ENCODE results near the gene SPACDR. TPM values are rescaled to one million over a fixed set of nuclear protein-coding genes. Genes with fewer than 3 reads are reported as not detected.

SPACDR gene
- total RNA-seq, 2 experiments from 2014 or later = 3.5 to 4.2 TPM

DNA sequence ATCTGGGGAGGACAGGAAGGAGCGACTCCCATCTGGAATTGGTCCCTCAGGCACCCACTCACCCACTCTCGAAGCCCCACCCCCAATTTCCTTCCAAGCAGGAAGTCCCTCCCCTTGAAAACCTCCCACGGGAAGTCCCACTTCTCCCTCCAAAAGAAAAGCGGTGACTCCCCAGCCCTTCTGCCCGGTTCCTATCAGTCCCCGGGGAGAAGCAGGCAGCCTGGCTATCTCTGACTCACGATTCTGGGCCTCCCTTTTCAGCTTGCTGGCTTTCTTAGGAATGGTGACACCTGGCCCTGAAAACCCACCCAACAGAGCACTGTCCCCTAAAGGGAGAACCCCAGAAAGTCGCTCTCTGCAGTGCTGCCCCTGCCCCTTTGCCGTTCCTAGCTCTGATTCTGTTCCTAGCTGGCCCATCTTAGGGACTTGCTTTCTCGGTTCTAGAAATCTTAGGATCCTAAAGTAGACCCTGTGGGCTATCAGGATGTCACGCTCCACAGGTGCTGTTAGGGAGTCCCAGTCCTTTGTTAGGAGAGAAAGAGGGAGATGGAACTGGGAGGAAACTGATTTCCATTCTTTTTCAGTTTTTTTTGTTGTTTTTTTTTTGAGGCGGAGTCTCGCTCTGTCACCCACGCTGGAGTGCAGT, 8.9 kb upstream of the SPACDR start:
- no peak overlapping the region for H3K4me3 Mint-ChIP-seq

DNA sequence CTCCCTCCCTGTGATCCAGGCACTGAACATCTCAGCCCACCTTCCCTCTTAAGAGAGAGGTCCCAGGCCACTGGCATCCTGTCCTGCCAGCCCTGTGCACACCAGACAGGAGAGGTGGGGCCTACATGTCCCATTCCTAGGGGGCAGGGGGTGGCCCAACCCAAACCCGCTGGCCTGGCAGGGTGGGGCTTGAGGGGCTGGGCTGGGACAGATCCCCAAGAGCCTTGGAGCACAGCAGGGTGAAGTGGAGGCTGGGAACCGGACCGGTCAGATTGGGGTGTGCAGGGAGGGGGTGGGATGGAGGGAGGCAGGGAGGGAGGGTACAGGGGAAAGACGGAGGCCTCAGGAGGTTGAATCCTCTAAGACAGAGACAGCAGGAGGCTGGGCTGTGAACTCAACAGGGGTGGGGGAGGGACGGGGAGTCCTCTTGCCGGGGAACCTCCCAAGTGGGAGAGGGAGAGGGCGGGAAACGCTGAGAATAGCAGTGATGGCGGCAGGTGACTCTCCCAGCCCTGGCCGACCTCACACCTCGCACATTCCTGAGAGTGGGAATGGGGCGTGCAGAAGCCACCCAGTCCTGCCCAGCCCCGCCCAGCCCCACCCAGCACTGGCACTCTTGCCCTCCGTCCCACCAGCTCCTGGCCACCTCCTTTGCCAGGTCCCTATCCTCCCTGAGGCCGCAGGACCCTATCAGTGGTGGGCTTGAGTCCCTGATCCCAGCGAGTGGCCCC, 8.2 kb upstream of the SPACDR start:
- Mint-ChIP-seq H3K9me3 (ENCODE audit: low read depth) (no peaks in the 10 kb centered on the region), H3K36me3 (ENCODE audit: low read depth) (peaks cover 43% of the 10 kb centered on the region), H3K4me1 (peaks cover 55% of the 10 kb centered on the region), H3K4me3 (no peak overlapping the region), H3K27ac (peak overlapping the region; percentile 80), H3K27me3 (no peaks in the 10 kb centered on the region)
- ChIA-PET POLR2A (no interaction called here), CTCF (interaction anchor here (0.7 to 4.0 kb wide), 5 partner anchors 70 to 196 kb away, joined by 3 to 45 read pairs (median 4); no protein-coding TSS in a partner anchor)
- intact Hi-C loops (cut with DNase I, micrococcal nuclease) = no loop called here
- no peak for ATAC-seq
- no peak for DNase-seq

More for the DNA sequence above, 8.9 kb upstream of the SPACDR start:
- ATAC-seq = no peak
- Mint-ChIP-seq H3K36me3 (ENCODE audit: low read depth) (peaks cover 41% of the 10 kb centered on the region), H3K9me3 (ENCODE audit: low read depth) (no peaks in the 10 kb centered on the region), H3K27me3 (no peaks in the 10 kb centered on the region), H3K4me1 (peaks cover 55% of the 10 kb centered on the region), H3K27ac (peak overlapping the region; percentile 80)
- intact Hi-C loops (cut with DNase I, micrococcal nuclease) = no loop called here
- ChIA-PET CTCF (interaction anchor here (0.6 to 2.3 kb wide), 6 partner anchors 69 to 196 kb away, joined by 3 to 8 read pairs (median 4); no protein-coding TSS in a partner anchor), POLR2A (no interaction called here)
- no peak for DNase-seq

DNA sequence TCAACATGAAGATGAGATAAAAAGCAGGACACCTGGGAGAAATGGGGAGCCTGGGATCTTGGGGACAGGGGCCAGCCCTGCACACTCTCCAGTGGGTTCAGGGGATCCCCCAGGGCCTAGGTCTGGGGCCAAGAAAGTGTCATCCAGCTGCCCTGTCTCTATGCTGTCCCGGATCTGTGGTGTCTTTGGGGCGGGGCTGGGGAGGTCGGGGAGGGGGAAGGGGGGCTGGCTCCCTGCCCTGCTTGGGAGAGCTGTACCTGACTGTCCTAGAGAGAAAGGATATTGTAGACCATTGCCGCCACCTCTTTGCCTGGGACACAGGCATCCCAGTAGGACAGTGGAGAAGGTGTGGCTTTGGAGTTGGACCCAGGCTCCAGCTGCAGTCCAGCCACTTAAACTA, 7.0 kb upstream of the SPACDR start:
- H3K27me3 Mint-ChIP-seq = no peaks in the 10 kb centered on the region
- no peaks in the 10 kb centered on the region for H3K9me3 Mint-ChIP-seq (ENCODE audit: low read depth)
- DNase-seq (no peak), ATAC-seq (no peak)
- peaks cover 34% of the 10 kb centered on the region for H3K36me3 Mint-ChIP-seq (ENCODE audit: low read depth)
- no peak overlapping the region for H3K4me3 Mint-ChIP-seq
- H3K4me1 Mint-ChIP-seq = peaks cover 44% of the 10 kb centered on the region
- no peak overlapping the region for H3K27ac Mint-ChIP-seq
- POLR2A ChIA-PET = no interaction called here
- intact Hi-C loops (cut with DNase I, micrococcal nuclease) = no loop called here
- CTCF ChIA-PET = interaction anchor here (4.0 kb wide), 1 partner anchor 89 kb away, joined by 45 read pairs; no protein-coding TSS in a partner anchor

DNA sequence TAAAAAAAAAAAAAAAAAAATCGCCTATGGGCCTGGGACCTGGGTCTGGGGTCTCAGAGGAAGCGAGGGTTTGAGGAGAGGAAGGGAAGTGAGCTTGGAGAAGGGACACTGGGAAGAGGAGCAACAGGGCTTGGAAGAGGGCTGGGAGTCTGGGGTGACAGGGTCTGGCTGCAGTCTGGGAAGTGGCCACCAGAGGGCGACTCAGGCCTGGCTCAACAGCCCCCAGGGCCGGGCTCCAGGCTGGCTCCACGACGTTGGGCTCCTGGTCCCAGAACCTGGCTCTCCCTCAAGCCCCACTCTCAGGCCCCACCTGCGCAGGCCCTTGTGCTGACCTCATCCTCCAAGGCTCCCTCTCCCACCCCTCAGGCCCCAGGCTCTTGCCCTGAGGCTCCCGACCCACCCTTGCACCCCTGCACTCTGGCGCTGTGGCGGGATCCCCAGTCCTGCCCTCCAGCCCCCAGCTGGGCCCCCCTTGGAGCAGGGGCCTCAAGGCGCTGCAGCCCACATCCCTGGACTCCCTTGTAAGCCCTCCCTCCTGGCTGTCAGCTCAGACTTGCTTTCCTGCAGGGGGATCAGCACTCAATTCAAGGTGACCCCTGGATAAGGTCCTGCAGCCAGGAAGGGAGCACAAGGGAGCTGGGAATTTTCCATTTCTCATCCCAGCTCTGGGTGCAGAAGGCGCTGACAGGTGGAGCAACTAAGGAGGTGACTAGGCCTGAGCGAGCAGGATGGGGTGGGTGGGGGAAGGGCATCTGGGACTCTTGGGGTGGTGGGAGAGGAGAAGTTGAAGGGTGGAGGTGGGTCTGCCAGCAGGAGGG, 5.4 kb upstream of the SPACDR start:
- ATAC-seq (peak; percentile 92), DNase-seq (peak; percentile 91)
- Mint-ChIP-seq H3K9me3 (ENCODE audit: low read depth) (no peaks in the 10 kb centered on the region), H3K4me1 (peaks cover 31% of the 10 kb centered on the region), H3K27me3 (no peaks in the 10 kb centered on the region), H3K27ac (no peak overlapping the region), H3K4me3 (no peak overlapping the region), H3K36me3 (ENCODE audit: low read depth) (peaks cover 24% of the 10 kb centered on the region)
- POLR2A ChIA-PET = interaction anchor here (0.6 kb wide), 2 partner anchors 65 to 170 kb away, joined by 4 read pairs; no protein-coding TSS in a partner anchor
- CTCF ChIA-PET = interaction anchor here (0.6 to 4.0 kb wide), 18 partner anchors 9 to 1483 kb away, joined by 3 to 45 read pairs (median 4); partner anchors contain the start of genes FBXO24, LRCH4, POP7 and SLC12A9
- intact Hi-C loops (cut with DNase I, micrococcal nuclease) = loop anchor here (1.0 to 10.0 kb wide), 6 partner anchors 8 to 256 kb away; partner anchors contain the start of genes NYAP1 (in 2 of the 2) and GIGYF1 (in 1 of the 2)

DNA sequence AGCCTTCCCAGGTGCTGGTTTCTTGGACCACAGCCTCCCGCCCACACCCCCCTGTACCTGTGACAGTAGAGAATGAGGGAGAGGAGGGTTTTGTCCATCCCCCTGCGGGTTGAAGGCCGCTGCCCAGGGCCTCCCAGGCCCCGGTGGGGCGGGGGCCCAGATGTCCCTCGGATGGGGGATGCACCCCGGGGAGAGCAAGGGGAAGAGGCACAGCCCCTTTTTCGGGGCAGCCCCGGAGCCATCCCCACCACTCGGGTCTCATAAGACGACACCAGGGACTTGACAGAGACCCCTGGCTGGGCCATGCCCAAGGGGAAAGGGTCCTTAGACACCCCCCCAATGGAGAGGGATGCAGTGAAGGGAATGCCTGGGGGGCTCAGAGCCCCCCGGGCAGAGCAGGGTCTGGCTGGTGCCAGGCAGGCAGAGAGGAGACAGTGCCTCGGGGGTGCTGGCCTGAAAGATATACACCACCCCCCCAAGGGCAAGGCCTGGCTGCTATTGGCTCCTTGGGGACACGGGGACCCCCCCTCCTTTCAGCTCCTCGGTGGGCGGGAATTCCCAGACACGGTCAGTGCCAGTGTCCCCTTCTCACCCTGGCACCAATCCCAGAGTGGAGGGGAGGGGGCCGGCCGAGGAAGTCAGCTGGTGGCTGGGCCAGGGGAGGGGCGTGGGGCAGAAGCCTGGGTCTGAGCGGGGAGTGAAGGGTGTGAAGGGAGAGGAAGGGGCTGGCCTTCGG, 3.7 kb upstream of the SPACDR start:
- no peaks in the 10 kb centered on the region for H3K9me3 Mint-ChIP-seq (ENCODE audit: low read depth)
- ATAC-seq (no peak), DNase-seq (no peak)
- no peaks in the 10 kb centered on the region for H3K27me3 Mint-ChIP-seq
- H3K27ac Mint-ChIP-seq = no peak overlapping the region
- peaks cover 17% of the 10 kb centered on the region for H3K36me3 Mint-ChIP-seq (ENCODE audit: low read depth)
- no peak overlapping the region for H3K4me3 Mint-ChIP-seq
- CTCF ChIA-PET = interaction anchor here (4.0 kb wide), 1 partner anchor 92 kb away, joined by 45 read pairs; no protein-coding TSS in a partner anchor
- H3K4me1 Mint-ChIP-seq = peaks cover 17% of the 10 kb centered on the region
- intact Hi-C loops (cut with DNase I, micrococcal nuclease) = loop anchor here in 1 of 2 experiments (2.0 to 10.0 kb wide), 2 partner anchors 15 to 227 kb away; partner anchors contain the start of genes GIGYF1 and NYAP1
- POLR2A ChIA-PET = interaction anchor here (0.6 kb wide), 1 partner anchor 319 kb away, joined by 3 read pairs; the partner anchor contains the start of gene LAMTOR4

DNA sequence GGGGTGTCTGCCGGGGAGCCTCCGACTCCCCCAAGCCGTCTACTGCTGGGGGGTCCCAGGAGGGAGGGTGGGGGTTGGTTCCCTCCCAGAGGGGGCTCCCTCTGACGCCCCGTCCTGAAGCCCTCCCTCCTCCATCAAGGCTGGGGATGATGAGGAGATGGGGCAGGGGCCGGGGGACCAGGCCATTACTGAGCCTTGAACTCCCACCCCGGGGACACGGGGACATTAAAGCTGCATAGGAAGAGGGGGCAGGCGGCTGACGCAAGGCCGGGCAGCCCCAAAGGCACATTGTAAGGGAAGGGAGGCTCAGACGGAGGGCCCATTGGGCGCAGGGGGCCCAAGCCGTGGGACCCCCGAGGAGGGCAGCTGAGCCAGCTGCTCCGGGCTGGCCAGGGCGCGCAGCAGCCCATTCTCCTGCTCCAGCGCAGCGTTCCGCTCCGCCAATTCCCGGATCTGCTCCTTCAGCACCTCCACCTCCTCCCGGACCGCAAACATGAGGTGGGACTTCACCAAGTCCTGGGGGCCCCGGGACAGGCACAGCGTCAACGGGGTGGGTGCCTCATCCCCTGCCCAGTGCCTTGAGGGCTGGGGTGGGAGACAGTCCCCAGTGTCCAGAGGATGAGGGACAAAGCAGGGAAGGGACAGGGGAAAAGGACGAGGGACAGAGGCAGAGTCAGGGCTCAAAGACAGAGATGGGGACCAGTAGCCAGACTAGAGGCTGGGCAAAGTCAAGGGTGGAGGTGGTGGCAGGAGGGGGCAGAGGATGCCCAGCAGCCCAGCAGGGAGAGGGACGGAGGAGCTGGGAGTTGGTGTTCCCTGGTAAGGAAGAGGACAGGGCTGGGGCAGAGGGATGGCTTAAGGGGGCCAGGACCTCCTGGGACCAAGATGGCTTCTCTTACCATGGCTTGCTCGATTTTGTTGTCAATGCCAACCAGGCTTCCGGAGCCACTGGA, 2.9 kb upstream of the SPACDR start:
- ATAC-seq (no peak), DNase-seq (no peak)
- no peaks in the 10 kb centered on the region for H3K27me3 Mint-ChIP-seq
- POLR2A ChIA-PET = no interaction called here
- no peak overlapping the region for H3K27ac Mint-ChIP-seq
- H3K4me1 Mint-ChIP-seq = peaks cover 14% of the 10 kb centered on the region
- H3K9me3 Mint-ChIP-seq (ENCODE audit: low read depth) = no peaks in the 10 kb centered on the region
- peaks cover 17% of the 10 kb centered on the region for H3K36me3 Mint-ChIP-seq (ENCODE audit: low read depth)
- H3K4me3 Mint-ChIP-seq = no peak overlapping the region
- intact Hi-C loops (cut with DNase I, micrococcal nuclease) = loop anchor here in 1 of 2 experiments (10.0 kb wide), 1 partner anchor 228 kb away; the partner anchor contains the start of gene GIGYF1
- CTCF ChIA-PET = interaction anchor here (2.1 kb wide), 1 partner anchor 12 kb away, joined by 7 read pairs; no protein-coding TSS in a partner anchor

DNA sequence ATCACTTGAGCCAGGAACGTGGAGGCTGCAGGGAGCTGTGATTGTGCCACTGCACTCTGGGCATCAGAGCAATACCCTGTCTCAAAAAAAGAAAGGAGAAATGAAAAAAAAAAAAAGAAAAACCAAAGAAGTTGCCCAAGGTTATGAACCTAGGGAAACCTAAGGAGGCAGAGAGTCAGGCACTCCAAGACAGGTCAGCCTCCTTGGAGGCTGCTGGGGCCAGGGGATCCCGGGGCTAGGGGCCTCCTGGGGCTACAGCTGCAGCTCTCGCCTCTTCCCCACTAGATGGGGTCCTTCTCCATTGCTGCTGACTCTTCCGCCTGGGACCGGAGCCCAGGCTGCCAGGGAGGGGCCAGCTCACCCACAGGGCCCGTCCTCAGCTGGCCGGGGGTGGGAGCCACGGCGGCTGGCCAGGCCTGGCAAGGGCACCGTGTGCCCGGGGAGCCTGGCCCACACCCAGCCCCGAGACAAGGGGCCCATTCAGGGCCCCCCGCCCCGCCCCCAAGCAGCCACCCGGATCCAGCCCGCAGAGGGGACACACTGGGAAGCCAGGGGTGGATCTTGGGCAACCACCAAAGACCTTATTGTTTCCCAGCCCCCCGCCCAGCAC, 1.7 kb upstream of the SPACDR start:
- Mint-ChIP-seq H3K27me3 (no peaks in the 10 kb centered on the region), H3K27ac (no peak overlapping the region), H3K4me3 (no peak overlapping the region), H3K36me3 (ENCODE audit: low read depth) (peaks cover 18% of the 10 kb centered on the region), H3K9me3 (ENCODE audit: low read depth) (no peaks in the 10 kb centered on the region), H3K4me1 (peaks cover 12% of the 10 kb centered on the region)
- ChIA-PET CTCF (interaction anchor here (0.7 to 2.2 kb wide), 9 partner anchors 10 to 387 kb away, joined by 3 to 11 read pairs (median 4); partner anchors contain the start of gene SLC12A9), POLR2A (no interaction called here)
- DNase-seq (no peak), ATAC-seq (peak; percentile 24)
- intact Hi-C loops (cut with DNase I, micrococcal nuclease) = loop anchor here (1.0 to 10.0 kb wide), 2 partner anchors 229 to 259 kb away; partner anchors contain the start of gene GIGYF1 (in 1 of the 2)

DNA sequence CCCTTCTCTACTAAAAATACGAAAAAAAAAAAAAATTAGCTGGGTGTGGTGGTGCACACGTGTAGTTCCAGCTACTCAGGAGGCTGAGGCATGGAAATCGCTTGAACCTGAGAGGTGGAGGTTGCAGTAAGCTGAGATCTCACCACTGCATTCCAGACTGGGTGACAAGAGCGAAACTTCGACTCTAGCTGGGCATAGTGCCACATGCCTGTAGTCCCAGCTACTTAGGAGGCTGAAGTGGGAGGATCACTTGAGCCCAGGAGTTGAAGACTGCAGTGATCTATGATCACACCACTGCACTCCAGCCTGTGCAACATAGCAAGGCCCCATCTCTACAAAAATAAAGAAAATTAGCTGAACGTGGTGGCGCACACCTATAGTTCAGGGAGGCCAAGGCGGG, 1.2 kb upstream of the SPACDR start:
- ChIA-PET CTCF (interaction anchor here (0.6 to 2.2 kb wide), 11 partner anchors 9 to 387 kb away, joined by 3 to 11 read pairs (median 3); partner anchors contain the start of genes MOSPD3 and SLC12A9), POLR2A (no interaction called here)
- no peaks in the 10 kb centered on the region for H3K27me3 Mint-ChIP-seq
- DNase-seq (no peak), ATAC-seq (no peak)
- intact Hi-C loops (cut with DNase I, micrococcal nuclease) = loop anchor here (1.0 to 10.0 kb wide), 2 partner anchors 230 to 260 kb away; partner anchors contain the start of gene GIGYF1 (in 1 of the 2)
- H3K4me1 Mint-ChIP-seq = peaks cover 8% of the 10 kb centered on the region
- H3K36me3 Mint-ChIP-seq (ENCODE audit: low read depth) = peaks cover 23% of the 10 kb centered on the region
- no peak overlapping the region for H3K27ac Mint-ChIP-seq
- no peak overlapping the region for H3K4me3 Mint-ChIP-seq
- no peaks in the 10 kb centered on the region for H3K9me3 Mint-ChIP-seq (ENCODE audit: low read depth)

DNA sequence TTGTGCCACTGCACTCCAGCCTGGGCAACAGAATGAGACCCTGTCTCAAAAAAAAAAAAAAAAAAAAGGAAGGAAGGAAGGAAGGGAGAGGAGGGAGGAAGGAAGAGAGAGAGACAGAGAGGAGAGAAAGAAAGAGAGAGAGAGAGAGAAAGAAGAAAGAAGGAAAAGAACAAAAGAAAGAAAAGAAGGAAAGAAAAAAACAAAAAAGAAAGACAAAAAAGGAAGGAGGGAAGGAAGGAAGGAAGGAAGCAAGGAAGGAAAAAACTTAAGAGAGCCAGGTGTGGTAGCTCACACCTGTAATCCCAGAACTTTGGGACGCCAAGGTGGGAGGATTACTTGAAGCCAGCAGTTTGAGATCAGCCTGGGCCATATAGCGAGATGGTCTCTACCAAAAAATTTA, 731 bp upstream of the SPACDR start:
- H3K36me3 Mint-ChIP-seq (ENCODE audit: low read depth) = peaks cover 20% of the 10 kb centered on the region
- no peaks in the 10 kb centered on the region for H3K9me3 Mint-ChIP-seq (ENCODE audit: low read depth)
- no peak overlapping the region for H3K4me3 Mint-ChIP-seq
- POLR2A ChIA-PET = no interaction called here
- intact Hi-C loops (cut with DNase I, micrococcal nuclease) = loop anchor here (1.0 to 10.0 kb wide), 2 partner anchors 230 to 261 kb away; partner anchors contain the start of gene GIGYF1 (in 1 of the 2)
- CTCF ChIA-PET = interaction anchor here (0.6 to 2.2 kb wide), 10 partner anchors 9 to 388 kb away, joined by 3 to 11 read pairs (median 3); partner anchors contain the start of genes MOSPD3 and SLC12A9
- DNase-seq = no peak
- no peak overlapping the region for H3K27ac Mint-ChIP-seq
- no peaks in the 10 kb centered on the region for H3K27me3 Mint-ChIP-seq
- peaks cover 4% of the 10 kb centered on the region for H3K4me1 Mint-ChIP-seq
- no peak for ATAC-seq

All from activated CD4-positive, alpha-beta T cell treated with anti-CD3 and anti-CD28 coated beads for 36 hours (primary cell).